ENCODE data around the gene DDR2.

The DDR2 gene

DNA sequence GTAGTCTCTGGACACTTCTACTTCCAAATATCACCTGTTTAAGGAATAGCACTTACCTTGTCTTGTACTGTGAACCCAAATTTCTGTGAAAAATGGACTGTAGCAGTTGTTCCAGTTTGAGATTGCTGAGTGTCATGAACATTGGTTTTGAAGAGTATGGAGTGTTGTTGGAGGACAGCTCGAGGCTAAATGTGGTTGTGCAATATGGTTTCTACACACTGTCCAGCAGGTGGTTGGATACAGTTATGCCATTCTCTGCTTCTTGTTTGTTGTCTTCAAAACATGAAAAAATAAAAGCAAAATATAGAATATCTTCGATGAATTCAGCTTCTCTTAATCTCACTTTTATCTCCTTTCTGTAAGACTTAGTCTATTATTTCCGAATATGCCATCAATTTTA, 67.1 kb downstream of the DDR2 start:
- DNase-seq: no peak

DNA sequence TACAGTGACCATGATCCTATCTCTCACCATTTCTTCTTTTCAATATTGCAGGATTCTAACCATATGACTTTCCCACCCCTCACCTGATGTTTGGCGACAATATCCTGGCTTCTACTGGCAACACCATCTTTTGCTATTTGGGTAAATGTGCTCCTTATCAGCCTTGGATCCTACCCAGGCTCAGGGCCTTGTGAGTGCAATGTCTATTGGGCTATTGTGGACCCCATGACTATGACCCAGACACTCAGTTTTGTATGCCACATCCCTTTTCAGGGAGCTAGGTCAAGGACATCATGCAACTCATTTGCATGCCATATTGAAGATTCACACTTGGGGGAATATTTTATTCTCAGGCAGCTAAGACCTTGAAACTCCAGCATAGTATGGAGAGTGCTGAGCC, 67.9 kb downstream of the DDR2 start:
- DNase-seq: no peak

DNA sequence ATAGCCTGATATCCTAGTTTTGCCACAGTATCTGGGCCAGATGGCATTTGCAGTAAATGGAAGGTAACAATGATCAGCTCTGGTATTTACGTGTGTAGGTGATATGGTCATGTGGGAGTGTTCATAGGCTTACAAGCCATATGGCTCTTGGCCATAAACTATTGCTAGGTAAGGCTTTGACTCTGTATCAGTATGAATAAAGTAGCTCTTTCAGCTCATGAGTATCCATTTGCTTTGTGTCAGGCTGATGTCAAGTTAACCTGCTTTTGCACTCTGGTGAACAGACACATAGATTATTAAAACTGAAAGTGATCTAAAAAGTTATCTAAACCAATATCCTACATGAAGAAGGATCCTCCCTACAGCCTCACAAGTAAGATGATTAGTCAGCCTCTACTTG, 69.0 kb downstream of the DDR2 start:
- no peak for DNase-seq

DNA sequence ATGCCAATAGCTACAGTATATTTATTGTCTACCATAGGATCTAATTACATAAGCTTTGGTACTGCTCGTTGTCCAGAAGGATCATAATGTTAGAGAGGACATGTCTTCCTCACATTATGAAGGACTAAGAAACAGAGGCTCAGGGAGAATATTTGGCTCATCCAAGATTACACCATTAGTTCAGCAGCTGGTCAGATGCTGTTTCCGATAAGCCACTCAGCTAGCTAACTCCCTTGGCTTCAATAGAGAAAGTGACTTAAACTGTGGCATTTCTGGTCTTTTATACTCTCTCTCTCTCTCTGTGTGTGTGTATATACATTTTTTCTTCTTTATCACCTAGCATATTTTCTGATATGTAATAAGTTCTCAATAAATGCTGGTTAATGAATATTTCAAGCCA, 70.4 kb downstream of the DDR2 start:
- DNase-seq: no peak

DNA sequence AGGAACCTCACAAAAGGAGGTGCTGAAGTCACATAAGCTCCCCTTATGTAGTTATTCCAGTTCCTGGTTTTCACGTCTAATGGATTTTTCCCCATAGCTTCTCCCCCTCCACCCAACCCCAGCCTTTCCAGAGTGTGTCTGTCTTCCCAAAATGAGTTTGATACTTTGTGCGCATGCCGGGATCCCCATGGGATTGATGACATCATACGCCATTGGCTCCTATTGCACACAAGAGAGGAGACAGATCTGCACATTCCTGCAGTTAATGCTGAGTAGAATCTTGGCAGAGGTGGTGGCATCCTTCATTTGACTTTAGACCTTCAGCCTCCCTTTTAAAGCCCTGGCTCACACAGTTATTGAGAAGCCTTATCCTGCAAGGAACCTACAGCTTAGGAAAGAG, 71.4 kb downstream of the DDR2 start:
- DNase-seq: peak; percentile 51

DNA sequence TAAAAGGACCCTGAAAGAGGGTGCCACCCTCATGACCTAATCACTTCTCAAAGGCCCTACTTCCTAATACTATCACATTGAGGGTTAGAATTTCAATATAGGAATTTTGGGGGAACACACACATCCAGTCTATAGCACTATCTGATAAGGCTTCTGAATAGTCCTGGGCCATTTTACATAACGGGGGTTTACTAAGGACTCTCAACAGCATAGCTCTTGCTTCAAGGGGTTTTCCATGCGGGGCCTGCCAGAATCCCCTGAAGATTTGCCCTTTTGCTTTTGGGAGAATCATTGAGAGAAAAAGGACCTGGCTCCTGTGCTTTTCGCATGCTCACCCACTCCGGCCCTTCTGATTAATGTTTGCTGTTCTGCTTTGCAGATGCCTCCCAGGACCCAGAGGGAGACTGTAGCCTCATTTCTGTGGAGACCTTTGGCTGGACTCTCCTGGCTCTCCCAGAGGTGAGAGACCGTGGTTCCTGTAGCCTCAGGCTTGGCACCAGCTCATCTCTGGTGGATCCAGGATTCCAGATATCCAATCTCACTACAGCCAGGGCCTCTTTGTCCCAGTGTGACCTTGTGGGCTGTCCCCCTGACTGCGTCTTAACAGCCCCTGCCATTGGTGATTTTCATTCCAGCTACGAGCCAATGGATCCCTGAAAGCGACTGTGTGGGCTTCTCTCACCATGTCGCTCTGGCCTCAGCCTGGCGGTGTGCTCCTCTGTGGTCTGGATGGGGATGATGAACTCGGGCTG, 72.6 kb downstream of the DDR2 start:
- no peak for DNase-seq

DNA sequence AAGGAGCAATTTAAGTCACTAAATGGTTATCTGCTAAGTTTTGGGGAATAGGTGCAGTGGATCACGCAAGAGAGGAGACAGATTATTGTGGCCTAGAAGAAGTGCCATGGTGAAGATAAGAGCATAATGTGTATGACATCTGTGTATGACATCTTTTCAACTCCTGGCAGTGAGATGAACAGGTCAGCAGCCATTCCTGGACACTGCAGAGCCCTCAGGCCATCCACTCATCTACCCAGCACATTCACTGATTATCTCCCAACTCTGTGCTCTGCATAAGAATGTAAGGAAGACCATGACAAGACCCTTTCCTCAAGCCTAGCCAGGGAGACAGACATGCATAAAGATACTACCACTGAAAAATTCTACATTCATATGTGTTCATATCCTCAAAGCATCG, 73.7 kb downstream of the DDR2 start:
- no peak for DNase-seq

DNA sequence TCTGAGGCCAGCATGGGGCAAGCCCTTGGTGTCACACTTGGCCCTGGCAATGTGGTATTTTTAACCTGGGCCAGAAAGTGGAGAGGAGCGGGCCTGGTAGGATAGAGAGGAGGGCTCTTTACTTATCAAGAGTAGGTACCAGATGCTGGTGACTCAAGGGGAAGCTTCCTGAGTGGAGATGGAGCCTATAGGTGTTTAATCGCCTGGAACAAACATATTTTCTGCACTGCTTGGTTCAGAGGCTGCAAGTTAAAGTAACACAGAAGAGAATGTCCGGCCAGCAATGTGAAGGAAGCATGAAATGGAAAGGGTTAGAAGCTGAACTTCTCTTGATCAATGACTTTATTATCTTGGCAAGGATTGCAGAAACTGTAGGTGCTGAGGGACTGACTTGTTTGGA, 74.3 kb downstream of the DDR2 start:
- DNase-seq: no peak

DNA sequence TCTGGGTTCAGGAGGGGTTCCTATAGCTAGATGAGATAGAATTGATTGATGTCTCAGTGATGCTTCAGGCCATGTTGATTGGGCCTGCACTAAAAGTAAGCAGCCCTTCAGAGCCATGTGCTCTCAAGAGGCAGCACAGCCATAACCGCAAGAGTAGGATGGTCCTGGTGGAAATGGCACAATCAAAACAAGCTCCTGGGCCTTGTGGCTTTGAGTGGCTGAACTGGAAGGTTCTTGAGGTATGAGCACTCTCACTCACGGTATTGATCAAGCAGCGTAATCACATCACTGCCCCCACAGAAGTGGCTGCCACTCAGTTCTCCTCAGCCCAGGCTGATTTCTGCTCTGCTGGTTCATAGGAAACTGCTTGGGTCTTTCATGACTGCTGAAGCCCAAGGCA, 76.0 kb downstream of the DDR2 start:
- DNase-seq: no peak

DNA sequence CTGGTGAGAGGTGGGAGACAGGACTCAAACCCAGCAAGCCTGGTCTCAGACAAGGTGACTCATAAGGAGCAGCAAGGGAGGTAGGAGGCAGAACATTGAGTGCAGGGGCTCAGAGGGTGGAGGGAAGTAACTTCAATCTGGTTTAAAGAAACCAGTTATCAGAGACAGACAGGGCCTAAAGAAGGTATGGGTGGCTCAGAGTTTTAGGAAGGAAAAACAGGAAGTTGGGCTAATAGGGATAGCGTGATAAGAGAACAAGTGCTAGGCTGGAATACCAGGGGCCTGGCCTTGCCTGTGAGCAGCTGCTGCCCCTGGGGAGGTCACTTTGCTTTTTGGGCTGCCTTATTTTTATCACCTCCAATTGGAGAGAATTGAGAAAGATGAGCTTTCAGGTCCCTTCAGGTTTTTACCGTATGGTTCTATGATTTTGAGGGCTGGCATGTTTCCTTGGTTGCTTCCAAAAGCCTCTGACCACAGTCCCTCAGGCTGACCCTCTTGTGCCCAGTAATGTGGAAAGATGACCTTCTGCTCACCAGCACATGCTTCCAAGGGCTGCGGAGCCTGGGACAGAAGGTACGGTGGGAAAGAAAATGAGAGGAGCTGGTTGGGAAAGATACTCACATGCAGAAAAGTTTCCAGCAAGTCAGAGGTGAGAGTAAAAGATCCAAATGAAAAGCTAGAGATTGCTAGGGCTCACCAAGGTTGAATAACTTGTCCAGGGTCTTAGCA, 77.0 kb downstream of the DDR2 start:
- no peak for DNase-seq

DNA sequence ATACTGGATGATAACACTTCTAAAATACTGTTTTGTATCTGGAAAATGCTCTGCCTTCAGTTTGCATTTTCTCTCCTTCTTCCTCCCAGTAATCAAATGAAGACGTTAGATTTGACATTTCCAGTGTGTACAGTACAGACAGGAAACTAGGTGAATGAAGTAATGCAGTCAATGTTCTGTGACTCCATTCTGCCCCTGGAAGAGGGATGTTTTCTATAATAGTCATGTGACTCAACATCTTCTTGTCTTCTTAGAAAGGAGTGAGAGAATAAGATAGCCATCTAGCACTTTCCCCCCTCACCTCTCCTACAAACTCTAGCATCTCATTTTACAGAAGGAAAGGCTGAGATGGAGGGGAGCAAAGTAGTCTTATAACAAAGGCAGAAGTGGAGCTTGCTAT, 77.6 kb downstream of the DDR2 start:
- DNase-seq: peak; percentile 45

DNA sequence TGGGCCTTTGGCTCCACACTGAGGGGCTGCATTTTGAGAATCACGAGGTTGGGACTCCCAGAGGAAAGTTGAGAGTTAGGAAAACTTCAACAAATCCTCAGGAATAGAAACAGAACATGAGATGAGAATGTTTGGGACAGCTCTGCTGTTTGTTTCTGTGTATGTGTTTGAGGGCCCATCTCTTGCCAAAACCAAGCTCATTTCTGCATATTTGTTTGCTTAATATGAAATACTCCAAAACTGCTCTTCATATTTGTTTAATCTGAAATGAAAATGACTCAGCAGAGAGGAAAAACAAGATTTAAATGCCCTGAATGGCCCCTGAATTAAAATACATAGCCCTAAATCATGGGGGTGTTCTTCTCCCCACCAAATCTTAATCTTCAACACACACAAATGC, 78.1 kb downstream of the DDR2 start:
- peak; percentile 41 for DNase-seq

DNA sequence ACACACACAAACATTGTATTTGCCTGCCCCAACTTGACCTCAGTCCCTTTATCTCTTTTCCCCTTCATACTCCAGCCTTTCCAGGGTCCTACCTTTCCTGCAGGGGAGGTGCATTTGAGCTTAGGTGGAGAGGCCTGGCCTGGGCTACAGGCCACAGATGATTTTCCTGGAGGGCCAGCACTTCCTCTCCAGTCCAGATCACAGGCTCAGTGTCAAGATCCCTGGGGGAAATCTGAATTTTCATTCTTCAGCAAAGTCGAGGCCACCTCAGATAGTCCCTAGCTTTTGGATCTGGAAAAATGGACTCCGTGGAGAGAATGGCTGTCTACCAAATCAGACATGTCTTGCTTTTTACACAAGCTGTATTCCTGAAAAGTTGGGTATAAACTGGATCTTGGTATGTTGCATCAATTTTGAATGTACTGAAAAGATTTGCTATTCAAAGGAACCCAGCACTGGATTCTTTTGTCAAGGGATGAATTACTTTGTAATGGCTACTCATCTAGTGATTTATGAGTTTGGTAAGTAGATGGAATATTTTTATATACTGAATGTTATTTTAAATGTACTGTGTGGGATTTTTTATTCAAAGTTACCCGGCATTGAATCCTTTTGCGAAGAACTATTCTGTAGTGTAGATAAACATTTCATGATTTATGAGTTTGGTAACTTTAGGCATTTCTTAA, 78.7 kb downstream of the DDR2 start:
- DNase-seq: no peak

DNA sequence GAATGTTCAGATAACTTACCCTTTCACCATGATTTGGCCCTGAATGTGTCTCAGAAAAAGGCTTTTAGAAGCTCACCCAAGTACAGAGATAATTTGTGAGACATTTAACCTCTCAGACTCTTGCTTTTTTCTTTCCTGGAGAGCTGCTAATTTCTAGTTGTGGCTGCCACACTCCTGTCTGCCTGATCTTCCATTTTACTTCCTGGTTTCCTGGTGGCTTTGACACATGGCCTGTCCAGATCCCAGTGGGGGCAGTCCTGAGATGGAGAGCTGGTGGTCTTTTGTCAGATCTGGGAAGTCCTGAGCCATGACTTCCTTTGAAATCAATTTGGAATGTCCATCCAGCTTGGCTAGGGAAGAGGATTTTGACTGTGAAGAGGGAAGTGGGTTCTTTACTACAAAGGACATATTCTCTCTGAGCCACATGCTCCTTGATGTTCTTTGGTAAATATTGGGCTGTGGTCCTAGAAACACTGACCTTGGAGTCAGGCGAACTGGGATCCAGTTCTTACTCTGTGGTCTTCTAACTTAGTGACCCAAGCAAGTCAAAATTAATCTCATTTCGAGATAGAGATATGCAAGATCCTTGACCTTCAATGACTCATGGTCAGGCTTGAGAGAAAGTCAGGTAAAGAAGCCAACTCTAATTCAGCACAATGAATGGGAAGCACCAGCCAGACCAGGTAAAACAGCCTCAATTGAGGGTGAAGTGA, 80.2 kb downstream of the DDR2 start:
- DNase-seq: no peak

DNA sequence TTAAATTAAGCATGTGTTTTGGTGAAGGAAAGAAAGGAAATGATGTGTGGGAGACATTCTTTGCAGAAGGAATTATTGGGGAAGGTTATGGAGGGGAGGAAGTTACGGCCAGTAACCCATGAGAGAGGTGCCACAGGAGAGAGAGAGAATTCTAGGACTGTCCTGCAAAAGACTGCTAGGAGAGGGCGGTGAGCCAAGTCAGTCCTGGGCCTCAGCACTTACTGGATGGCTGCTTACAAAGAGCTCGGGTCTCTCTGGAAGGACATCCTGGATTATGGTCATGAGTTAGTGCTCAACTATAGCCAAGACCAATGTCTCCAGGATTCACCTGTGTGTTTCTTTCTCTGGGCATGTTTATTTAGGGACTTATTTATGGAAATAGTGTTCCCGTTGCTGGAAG, 83.9 kb downstream of the DDR2 start:
- DNase-seq: no peak

DNA sequence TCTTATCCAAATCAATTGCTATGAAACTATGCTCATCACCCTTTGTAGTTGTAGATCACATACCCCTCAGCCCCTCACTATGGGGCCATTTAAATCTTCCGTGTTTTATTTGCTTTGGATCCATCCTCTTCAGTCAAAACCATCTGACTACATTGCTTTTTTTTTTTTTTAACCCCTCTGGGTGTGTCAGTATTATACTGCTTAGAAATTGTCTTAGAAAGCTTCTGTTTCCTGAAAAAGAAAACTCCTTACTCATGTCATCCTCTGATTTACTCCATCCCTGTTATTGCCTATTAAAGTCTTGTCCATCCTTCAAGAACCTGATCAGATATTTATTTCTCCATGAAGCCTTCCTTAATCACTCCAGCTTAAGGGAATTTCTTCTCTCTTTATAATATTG, 84.3 kb downstream of the DDR2 start:
- no peak for DNase-seq

DNA sequence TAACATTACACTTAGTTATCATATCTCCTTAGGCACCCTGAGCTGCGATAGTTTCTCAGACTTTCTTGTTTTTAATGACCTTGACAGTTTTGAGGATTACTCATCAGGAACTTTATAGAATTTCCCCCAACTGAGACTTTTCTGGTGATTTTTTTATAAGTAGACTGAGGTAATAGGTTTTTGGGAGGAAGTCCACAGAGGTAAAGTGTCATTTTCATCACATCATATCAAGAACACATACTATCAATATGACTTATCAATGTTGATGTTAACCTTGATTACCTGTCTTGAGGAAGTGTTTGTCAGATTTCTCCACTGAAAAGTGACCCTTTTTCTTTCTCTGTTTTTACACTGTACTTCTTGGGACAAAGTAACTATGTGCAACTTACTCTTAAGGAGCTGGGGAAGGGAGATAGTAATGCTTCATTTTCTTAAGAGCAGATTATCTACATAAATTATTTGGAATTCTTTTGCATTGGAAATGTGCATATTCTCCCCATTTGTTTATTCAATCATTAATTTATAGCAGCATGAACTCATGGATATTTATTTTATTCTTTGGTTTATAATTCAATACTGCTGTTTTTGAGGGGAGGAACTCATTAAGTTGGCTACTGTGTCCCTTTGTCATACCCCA, 85.4 kb downstream of the DDR2 start:
- DNase-seq: no peak

DNA sequence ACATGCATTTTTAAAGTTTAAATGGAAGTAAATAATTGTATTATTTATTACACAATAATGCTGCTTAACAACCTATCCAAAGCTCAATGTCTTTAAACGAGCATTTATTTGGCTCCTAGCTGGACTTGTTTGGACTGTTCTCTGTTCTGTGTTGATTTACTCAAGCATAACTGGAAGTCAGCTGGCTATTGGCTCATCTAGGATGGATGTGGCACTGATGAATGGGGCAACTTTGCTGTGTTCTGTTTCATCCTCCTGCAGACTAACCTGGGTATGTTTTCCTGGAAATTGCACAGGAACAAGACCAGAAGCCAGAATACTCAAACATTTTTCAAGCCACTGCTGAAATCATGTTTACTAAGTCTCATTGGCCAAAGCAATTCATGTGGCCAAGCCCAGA, 87.4 kb downstream of the DDR2 start:
- no peak for DNase-seq

DNA sequence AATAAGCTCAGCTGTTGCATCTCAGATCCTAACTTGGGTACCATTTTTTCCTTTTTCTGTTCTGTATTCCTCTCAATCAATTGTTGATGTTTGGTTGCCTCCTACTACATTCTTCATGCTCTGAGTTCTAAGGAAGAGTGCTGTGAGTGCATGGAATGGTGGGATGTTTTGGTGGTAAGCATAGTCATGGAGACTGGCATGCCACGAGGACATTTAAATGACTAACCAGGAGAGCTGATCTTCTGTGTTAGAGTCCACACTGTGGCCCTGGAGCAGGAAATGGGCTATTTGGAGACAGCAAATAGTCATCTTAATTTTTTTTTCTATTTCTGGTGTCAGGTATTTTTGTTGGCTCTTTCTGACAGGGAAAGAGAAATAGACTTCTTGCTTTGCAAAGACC, 88.7 kb downstream of the DDR2 start:
- peak; percentile 80 for DNase-seq

DNA sequence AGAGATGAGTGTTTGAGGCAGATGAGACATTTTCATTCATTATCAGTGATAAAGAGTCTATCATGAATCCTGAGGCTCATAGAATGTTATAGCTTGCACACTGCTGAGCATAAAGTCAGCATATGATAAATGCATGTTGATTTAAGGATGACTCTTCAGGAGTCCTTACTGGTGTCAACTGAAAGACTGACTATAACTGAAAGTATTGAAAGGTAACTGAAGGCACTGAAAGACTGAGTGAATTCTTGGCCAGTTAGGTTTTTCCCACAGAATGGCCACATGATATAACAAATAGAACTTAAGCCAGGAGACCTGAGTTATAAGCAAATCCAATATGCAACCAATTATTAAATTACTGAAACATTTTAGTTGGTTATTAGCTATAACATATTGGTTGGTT, 89.2 kb downstream of the DDR2 start:
- DNase-seq: peak; percentile 21

DNA sequence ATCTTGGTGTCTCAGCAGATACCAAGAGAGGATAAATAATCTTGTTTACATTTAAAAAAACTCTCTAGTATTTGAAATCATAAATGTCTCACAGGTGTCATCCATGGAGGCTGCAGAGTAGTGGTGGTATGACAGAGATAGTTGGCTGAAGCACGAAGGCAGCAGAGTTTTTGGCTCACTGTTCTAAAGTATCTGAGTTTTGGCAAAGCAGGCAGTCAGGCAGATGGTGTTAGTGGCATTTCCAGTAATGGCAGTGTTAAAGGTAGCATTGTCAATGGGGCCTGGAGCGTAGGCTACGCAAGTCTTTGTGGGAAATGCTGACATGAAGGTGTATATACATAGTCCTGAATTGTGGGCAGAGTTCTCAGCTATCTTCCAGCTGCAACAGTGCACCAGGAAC, 89.8 kb downstream of the DDR2 start:
- no peak for DNase-seq

DNA sequence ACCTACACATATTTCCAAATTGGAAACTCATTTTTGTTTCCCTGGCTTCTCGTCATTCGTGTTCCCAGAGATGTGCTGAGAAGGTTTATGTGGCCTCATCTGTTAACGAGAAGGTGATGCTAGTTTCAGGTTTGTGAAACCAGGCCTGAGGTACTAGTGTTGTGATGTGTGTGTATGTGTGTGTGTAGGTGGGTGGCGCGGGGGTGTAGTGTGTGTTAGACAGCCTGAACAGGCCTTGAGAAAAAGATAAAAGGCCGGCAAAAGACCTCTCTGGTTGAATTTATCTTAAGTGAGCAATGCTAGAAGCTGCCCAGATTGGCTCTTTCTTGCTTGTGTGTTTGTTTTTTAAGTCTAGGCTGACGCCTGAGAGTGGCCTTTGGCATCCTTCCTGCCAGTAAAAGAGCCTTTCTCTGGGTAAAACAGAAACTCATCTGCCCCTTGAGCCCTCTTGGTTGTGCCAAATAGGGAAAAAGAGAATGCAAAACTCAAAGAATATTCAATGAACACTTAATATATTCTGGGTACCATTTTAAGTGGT, 92.4 kb downstream of the DDR2 start:
- no peak for DNase-seq

All from fibroblast of skin of back (primary cell).